NB4 (cell line): ENCODE measurements around the gene ZNF579.

Source experiments
- DNase-seq: peaks from one replicate; pipeline ENCODE4 v3.0.0; 2010; ENCODE audit warnings: low read depth
- H3K4me3 ChIP-seq: one replicate; pipeline ENCODE4 v1.5.1; 2011; ENCODE audit warnings: mild to moderate bottlenecking, low read depth, low read length, moderate library complexity
- CTCF ChIP-seq: IDR thresholded peaks from one replicate; pipeline ENCODE4 v1.5.1; 2012; ENCODE audit warnings: low read depth, low read length
- MAX ChIP-seq: IDR thresholded peaks from 2 replicates; pipeline ENCODE4 v1.6.1; 2011; ENCODE audit warnings: low read depth, low read length
- MYC ChIP-seq: IDR thresholded peaks from 2 replicates; pipeline ENCODE4 v1.6.1; 2011; ENCODE audit warnings: low read depth, low read length
- POLR2A ChIP-seq: IDR thresholded peaks from 2 replicates; pipeline ENCODE4 v1.6.1; 2011; ENCODE audit warnings: mild to moderate bottlenecking; ENCODE audit not compliant: insufficient read length; ENCODE audit errors: extremely low read depth

ZNF579 gene

GRCh38 chr19:55530996-55531395 lies 49.7 kb downstream of the ZNF579 start:
- no peak for DNase-seq
- TF ChIP-seq MYC (no peak), POLR2A (no peak), CTCF (no peak), MAX (no peak)
- H3K4me3 ChIP-seq, result no peak overlapping the region

GRCh38 chr19:55529636-55530234 lies 50.9 kb downstream of the ZNF579 start:
- DNase-seq, result no peak
- no peak overlapping the region for H3K4me3 ChIP-seq
- no peak for TF ChIP-seq MYC
- TF ChIP-seq MAX, result no peak
- TF ChIP-seq CTCF, result no peak
- TF ChIP-seq POLR2A, result no peak

- H3K4me3 ChIP-seq, result no peak overlapping the region
- TF ChIP-seq MYC (no peak), MAX (no peak), POLR2A (no peak), CTCF (no peak)
- DNase-seq, result no peak
Observed at GRCh38 chr19:55528030-55528803, 52.4 kb downstream of the ZNF579 start.

GRCh38 chr19:55527197-55528029 lies 53.2 kb downstream of the ZNF579 start:
- no peak overlapping the region for H3K4me3 ChIP-seq
- no peak for DNase-seq
- TF ChIP-seq CTCF (no peak), MAX (no peak), POLR2A (no peak), MYC (no peak)
